ENCODE data around the gene CDK6. TPM values are rescaled to one million over a fixed set of nuclear protein-coding genes. Genes with fewer than 3 reads are reported as not detected.

The CDK6 gene
- total and polyA plus RNA-seq, 4 donors = 3.3 to 35.0 (median 12.0) TPM

DNA sequence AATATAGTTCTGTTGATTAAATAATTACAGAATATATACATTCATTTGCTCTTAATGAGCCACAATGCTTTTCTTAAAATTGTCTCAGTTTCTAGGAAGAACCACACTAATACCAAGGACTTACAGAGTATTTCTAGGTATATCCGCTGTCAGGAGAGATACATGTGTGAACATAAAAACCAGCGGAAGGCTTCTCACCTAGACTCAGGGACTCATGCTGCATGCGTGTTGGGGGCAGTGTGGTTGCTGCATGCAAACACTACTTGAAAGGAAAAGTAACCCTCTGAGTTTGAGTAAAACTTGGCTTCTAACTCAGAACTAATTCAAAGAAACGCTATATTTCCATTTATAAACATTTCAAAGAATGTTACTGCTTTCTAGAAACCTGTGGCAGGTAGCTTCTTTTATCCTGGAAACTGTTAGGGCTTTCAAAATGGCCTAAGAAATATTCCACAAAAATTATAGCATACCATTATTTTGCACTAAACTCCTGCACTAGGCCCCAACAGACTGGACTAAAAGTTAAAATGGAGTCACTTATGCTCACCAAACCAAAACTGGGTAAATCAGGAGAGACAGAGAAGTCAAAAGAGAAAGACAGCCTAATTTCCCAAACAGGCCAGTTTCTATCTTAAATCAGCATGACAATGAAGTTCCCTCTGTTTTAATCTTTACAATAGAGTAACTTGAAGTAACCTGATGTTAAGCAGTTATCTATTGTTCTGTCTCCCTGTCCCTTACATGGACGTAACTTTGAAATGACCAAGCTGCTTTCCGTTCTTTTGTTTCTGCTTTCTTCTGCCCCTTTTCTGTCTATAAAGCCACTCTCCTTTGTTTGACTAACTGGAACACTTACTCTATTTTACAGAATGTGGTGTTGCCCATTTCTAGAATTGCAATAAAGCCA lies 151.0 kb downstream of the CDK6 start:
- Histone ChIP-seq H3K27ac (ENCODE audit: low read depth in 1 of 2, low read length in 2 of 2) (no peak overlapping the region), H3K36me3 (ENCODE audit: control insufficient read depth in 4 of 4, insufficient read depth in 3 of 4, low read depth in 1 of 4, low read length in 3 of 4) (no peaks in the 10 kb centered on the region), H3K4me3 (ENCODE audit: low read depth in 1 of 3, low read length in 3 of 3) (no peak overlapping the region), H3K9me3 (ENCODE audit: control insufficient read depth in 4 of 4, low read length in 3 of 4) (no peaks in the 10 kb centered on the region), H3K9ac (ENCODE audit: low read depth in 1 of 2, low read length in 2 of 2) (no peak overlapping the region), H3K27me3 (ENCODE audit: control insufficient read depth in 4 of 4, insufficient read depth in 4 of 4, low read length in 3 of 4) (no peaks in the 10 kb centered on the region), H3K4me1 (ENCODE audit: control insufficient read depth in 4 of 4, insufficient read depth in 4 of 4, low read length in 3 of 4) (peaks cover 3 to 10% (median 4%) of the 10 kb centered on the region in 4 donors)
- TF ChIP-seq RAD21 (IDR thresholded peaks at IDR 0.05) (no peak), FOXA1 (IDR thresholded peaks at IDR 0.05) (no peak), TAF1 (conservative IDR thresholded peaks at IDR 0.05) (no peak), JUND (IDR thresholded peaks at IDR 0.05) (no peak), HNF4A (conservative IDR thresholded peaks at IDR 0.05) (no peak), FOXA2 (IDR thresholded peaks at IDR 0.05) (no peak), NR2F2 (IDR thresholded peaks at IDR 0.05) (no peak), SP1 (IDR thresholded peaks at IDR 0.05) (no peak), EGR1 (IDR thresholded peaks at IDR 0.05; ENCODE audit: low read depth in 2 of 2) (no peak), HNF4G (IDR thresholded peaks at IDR 0.05) (no peak), YY1 (IDR thresholded peaks at IDR 0.05) (no peak), RXRA (IDR thresholded peaks at IDR 0.05) (no peak), GABPA (IDR thresholded peaks at IDR 0.05 in 1 of 2, conservative IDR thresholded peaks at IDR 0.05 in 1 of 2) (no peak)
- TF ChIP-seq, protein P1, sequence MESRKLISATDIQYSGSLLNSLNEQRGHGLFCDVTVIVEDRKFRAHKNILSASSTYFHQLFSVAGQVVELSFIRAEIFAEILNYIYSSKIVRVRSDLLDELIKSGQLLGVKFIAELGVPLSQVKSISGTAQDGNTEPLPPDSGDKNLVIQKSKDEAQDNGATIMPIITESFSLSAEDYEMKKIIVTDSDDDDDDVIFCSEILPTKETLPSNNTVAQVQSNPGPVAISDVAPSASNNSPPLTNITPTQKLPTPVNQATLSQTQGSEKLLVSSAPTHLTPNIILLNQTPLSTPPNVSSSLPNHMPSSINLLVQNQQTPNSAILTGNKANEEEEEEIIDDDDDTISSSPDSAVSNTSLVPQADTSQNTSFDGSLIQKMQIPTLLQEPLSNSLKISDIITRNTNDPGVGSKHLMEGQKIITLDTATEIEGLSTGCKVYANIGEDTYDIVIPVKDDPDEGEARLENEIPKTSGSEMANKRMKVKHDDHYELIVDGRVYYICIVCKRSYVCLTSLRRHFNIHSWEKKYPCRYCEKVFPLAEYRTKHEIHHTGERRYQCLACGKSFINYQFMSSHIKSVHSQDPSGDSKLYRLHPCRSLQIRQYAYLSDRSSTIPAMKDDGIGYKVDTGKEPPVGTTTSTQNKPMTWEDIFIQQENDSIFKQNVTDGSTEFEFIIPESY (IDR thresholded peaks at IDR 0.05) = no peak
- TF ChIP-seq, protein P2, sequence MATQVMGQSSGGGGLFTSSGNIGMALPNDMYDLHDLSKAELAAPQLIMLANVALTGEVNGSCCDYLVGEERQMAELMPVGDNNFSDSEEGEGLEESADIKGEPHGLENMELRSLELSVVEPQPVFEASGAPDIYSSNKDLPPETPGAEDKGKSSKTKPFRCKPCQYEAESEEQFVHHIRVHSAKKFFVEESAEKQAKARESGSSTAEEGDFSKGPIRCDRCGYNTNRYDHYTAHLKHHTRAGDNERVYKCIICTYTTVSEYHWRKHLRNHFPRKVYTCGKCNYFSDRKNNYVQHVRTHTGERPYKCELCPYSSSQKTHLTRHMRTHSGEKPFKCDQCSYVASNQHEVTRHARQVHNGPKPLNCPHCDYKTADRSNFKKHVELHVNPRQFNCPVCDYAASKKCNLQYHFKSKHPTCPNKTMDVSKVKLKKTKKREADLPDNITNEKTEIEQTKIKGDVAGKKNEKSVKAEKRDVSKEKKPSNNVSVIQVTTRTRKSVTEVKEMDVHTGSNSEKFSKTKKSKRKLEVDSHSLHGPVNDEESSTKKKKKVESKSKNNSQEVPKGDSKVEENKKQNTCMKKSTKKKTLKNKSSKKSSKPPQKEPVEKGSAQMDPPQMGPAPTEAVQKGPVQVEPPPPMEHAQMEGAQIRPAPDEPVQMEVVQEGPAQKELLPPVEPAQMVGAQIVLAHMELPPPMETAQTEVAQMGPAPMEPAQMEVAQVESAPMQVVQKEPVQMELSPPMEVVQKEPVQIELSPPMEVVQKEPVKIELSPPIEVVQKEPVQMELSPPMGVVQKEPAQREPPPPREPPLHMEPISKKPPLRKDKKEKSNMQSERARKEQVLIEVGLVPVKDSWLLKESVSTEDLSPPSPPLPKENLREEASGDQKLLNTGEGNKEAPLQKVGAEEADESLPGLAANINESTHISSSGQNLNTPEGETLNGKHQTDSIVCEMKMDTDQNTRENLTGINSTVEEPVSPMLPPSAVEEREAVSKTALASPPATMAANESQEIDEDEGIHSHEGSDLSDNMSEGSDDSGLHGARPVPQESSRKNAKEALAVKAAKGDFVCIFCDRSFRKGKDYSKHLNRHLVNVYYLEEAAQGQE (IDR thresholded peaks at IDR 0.05) = no peak
- TF ChIP-seq, protein P3, sequence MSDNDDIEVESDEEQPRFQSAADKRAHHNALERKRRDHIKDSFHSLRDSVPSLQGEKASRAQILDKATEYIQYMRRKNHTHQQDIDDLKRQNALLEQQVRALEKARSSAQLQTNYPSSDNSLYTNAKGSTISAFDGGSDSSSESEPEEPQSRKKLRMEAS (IDR thresholded peaks at IDR 0.05) = no peak
- TF ChIP-seq, protein P4, sequence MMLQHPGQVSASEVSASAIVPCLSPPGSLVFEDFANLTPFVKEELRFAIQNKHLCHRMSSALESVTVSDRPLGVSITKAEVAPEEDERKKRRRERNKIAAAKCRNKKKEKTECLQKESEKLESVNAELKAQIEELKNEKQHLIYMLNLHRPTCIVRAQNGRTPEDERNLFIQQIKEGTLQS (IDR thresholded peaks at IDR 0.05) = no peak
- TF ChIP-seq, protein P5, sequence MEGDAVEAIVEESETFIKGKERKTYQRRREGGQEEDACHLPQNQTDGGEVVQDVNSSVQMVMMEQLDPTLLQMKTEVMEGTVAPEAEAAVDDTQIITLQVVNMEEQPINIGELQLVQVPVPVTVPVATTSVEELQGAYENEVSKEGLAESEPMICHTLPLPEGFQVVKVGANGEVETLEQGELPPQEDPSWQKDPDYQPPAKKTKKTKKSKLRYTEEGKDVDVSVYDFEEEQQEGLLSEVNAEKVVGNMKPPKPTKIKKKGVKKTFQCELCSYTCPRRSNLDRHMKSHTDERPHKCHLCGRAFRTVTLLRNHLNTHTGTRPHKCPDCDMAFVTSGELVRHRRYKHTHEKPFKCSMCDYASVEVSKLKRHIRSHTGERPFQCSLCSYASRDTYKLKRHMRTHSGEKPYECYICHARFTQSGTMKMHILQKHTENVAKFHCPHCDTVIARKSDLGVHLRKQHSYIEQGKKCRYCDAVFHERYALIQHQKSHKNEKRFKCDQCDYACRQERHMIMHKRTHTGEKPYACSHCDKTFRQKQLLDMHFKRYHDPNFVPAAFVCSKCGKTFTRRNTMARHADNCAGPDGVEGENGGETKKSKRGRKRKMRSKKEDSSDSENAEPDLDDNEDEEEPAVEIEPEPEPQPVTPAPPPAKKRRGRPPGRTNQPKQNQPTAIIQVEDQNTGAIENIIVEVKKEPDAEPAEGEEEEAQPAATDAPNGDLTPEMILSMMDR (IDR thresholded peaks at IDR 0.05; ENCODE audit: low read depth, low read length, missing input control) = no peak
- WGBS = 91% methylated on average over 6 of the region's 6 CpGs
- no peak for DNase-seq (ENCODE audit: low spot score)

Measured in liver (tissue), 9 donors.